Uterus (tissue), 2 donors: ENCODE results near the gene FAM9C.

Experiments used
- POLR2A ChIP-seq, 2 donors: fragments of 450-650 bp; IDR thresholded peaks; one replicate each; pipeline ENCODE4 v1.6.1; 2016; ENCODE audit warnings: antibody characterized with exemption in 2 of 2, mild to moderate bottlenecking in 1 of 2, moderate library complexity in 1 of 2
- TF ChIP-seq, protein P1 (sequence below), 4 experiments: fragments of 200-600 bp in 2 of 4; fragments of 450-650 bp in 2 of 4; sonication (generic) in 2 of 4; IDR thresholded peaks; one replicate each; pipeline ENCODE4 v1.5.1; 2016 to 2019; ENCODE audit warnings: antibody characterized with exemption in 4 of 4, mild to moderate bottlenecking in 2 of 4, moderate library complexity in 1 of 4

DNA sequence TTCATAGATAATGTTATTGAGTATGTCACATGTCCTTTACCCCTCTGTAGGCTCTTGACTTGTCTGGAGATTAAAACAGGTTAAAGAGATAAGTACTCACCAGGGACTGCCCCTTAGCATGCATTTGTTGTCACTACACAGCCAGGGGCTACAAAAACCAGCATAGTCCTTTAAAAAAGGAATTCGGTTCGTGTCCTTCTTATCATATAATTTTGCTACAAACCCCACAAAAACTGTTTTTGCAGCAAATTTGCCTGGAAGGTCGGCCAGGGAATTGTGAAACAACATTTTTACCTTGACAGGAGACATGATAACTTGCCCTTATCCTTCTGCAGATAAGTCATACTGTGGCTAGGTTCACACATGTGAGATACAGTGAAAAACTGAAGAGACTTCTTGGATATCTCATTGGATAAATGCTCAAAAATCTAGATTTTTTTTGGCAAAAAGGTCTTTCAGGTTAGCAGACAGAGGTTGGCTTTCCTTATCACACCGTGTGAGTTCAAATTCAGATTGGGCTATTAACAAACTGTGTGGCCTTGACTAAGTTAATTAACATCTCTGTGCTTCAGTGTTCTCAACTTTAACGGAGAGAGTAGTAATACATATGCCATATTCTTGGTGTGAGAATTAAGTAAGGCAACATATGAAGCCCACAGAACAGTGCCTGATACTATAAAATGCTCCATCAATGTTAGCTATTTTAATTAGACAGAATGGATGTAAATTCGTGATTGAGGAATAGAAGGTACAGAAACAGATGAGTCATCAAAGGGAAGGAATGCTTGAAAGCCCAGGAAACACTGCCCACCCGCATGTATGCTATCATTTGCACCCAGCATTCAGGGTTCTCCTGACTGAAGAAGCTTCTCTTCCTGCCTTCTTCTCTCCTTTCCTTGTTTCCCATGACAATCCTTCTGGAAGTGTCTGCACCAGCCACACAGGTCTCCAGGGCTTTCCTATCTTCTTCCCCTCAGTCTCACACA is 30.0 kb downstream of the FAM9C start:
- TF ChIP-seq, protein P1, sequence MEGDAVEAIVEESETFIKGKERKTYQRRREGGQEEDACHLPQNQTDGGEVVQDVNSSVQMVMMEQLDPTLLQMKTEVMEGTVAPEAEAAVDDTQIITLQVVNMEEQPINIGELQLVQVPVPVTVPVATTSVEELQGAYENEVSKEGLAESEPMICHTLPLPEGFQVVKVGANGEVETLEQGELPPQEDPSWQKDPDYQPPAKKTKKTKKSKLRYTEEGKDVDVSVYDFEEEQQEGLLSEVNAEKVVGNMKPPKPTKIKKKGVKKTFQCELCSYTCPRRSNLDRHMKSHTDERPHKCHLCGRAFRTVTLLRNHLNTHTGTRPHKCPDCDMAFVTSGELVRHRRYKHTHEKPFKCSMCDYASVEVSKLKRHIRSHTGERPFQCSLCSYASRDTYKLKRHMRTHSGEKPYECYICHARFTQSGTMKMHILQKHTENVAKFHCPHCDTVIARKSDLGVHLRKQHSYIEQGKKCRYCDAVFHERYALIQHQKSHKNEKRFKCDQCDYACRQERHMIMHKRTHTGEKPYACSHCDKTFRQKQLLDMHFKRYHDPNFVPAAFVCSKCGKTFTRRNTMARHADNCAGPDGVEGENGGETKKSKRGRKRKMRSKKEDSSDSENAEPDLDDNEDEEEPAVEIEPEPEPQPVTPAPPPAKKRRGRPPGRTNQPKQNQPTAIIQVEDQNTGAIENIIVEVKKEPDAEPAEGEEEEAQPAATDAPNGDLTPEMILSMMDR (IDR thresholded peaks at IDR 0.05) = no peak
- TF ChIP-seq POLR2A (IDR thresholded peaks at IDR 0.05) = no peak
